MM.1S (cell line): ENCODE data around the gene CHTF18.
A peak's percentile ranks its signal among the peaks of the same experiment; 100 is the strongest.

Source experiments
- DNase-seq: peaks from one replicate; pipeline ENCODE4 v3.0.0-alpha.2; 2015
- H2AFZ ChIP-seq: fragments of 300-600 bp; sonication (generic); 2 replicates; pipeline ENCODE4 v1.6.0; 2016; ENCODE audit warnings: antibody characterized with exemption, low read length
- H3F3A ChIP-seq: fragments of 300-600 bp; sonication (generic); 2 replicates; pipeline ENCODE4 v1.6.1; 2016; ENCODE audit warnings: mild to moderate bottlenecking, antibody characterized with exemption, low read length, moderate library complexity, mixed read lengths; ENCODE audit not compliant: insufficient read depth
- H3K27ac ChIP-seq: fragments of 300-600 bp; sonication (generic); 2 replicates; pipeline ENCODE4 v1.5.1; 2016; ENCODE audit warnings: mild to moderate bottlenecking, low read length
- H3K27me3 ChIP-seq: fragments of 300-600 bp; sonication (generic); replicated peaks from 2 replicates; pipeline ENCODE4 v1.6.0; 2016; ENCODE audit warnings: low read length; ENCODE audit not compliant: insufficient read depth
- H3K36me3 ChIP-seq: fragments of 300-600 bp; sonication (generic); replicated peaks from 2 replicates; pipeline ENCODE4 v1.6.1; 2016; ENCODE audit warnings: mild to moderate bottlenecking, low read length, mixed read lengths; ENCODE audit not compliant: insufficient read depth
- H3K4me1 ChIP-seq: fragments of 300-600 bp; sonication (generic); 2 replicates; pipeline ENCODE4 v1.6.1; 2016; ENCODE audit warnings: low read length, mixed read lengths
- H3K4me2 ChIP-seq: fragments of 300-600 bp; sonication (generic); 2 replicates; pipeline ENCODE4 v1.6.0; 2016; ENCODE audit warnings: low read depth, low read length
- H3K4me3 ChIP-seq: fragments of 300-600 bp; sonication (generic); 2 replicates; pipeline ENCODE4 v1.5.1; 2016; ENCODE audit warnings: low read length, mixed read lengths
- H3K79me2 ChIP-seq: fragments of 300-600 bp; sonication (generic); 2 replicates; pipeline ENCODE4 v1.6.1; 2016; ENCODE audit warnings: mixed run types, low read length, mixed read lengths
- H3K9ac ChIP-seq: fragments of 300-600 bp; sonication (generic); 2 replicates; pipeline ENCODE4 v1.6.1; 2016; ENCODE audit warnings: low read length, mixed read lengths
- H3K9me2 ChIP-seq: fragments of 300-600 bp; sonication (generic); replicated peaks from 2 replicates; pipeline ENCODE4 v1.6.1; 2016; ENCODE audit warnings: mild to moderate bottlenecking, low read length, mixed read lengths; ENCODE audit not compliant: insufficient read depth
- H3K9me3 ChIP-seq: fragments of 300-600 bp; sonication (generic); replicated peaks from 2 replicates; pipeline ENCODE4 v1.6.1; 2016; ENCODE audit warnings: mild to moderate bottlenecking, low read length, mixed read lengths; ENCODE audit not compliant: insufficient read depth
- H4K20me1 ChIP-seq: fragments of 300-600 bp; sonication (generic); 2 replicates; pipeline ENCODE4 v1.6.1; 2016; ENCODE audit warnings: mild to moderate bottlenecking, low read length, moderate library complexity, mixed read lengths; ENCODE audit not compliant: insufficient read depth
- CTCF ChIP-seq: fragments of 300-600 bp; sonication (generic); IDR thresholded peaks from 2 replicates; pipeline ENCODE4 v1.5.1; 2016; ENCODE audit warnings: antibody characterized with exemption, low read length, mixed read lengths
- EZH2 ChIP-seq: fragments of 300-600 bp; sonication (generic); optimal IDR thresholded peaks from 2 replicates; pipeline ENCODE3; 2017; ENCODE audit warnings: low read depth, mild to moderate bottlenecking, antibody characterized with exemption, low read length, mixed read lengths
- EZH2phosphoT487 ChIP-seq: fragments of 300-600 bp; sonication (generic); IDR thresholded peaks from 2 replicates; pipeline ENCODE4 v1.6.1; 2018; ENCODE audit warnings: antibody characterized with exemption, low read length

The CHTF18 gene

GRCh38 chr16:825341-826061 lies 37.1 kb downstream of the CHTF18 start:
- no peak overlapping the region for H3K4me3 ChIP-seq
- H3K9me2 ChIP-seq: no peaks in the 10 kb centered on the region
- no peaks in the 10 kb centered on the region for H3K9me3 ChIP-seq
- no peaks in the 10 kb centered on the region for H3K79me2 ChIP-seq
- TF ChIP-seq EZH2phosphoT487: no peak
- no peak for TF ChIP-seq EZH2
- no peak for TF ChIP-seq CTCF
- H4K20me1 ChIP-seq: no peaks in the 10 kb centered on the region
- peaks cover 93% of the 10 kb centered on the region for H3K27me3 ChIP-seq
- no peak overlapping the region for H3K9ac ChIP-seq
- H3K27ac ChIP-seq: no peak overlapping the region
- no peaks in the 10 kb centered on the region for H3F3A ChIP-seq
- H3K4me1 ChIP-seq: no peaks in the 10 kb centered on the region
- no peak overlapping the region for H3K4me2 ChIP-seq
- no peaks in the 10 kb centered on the region for H3K36me3 ChIP-seq
- no peak for DNase-seq
- H2AFZ ChIP-seq: no peak overlapping the region

- Histone ChIP-seq H3K9me2 (no peaks in the 10 kb centered on the region), H4K20me1 (no peaks in the 10 kb centered on the region), H3F3A (no peaks in the 10 kb centered on the region), H3K4me3 (no peak overlapping the region), H3K79me2 (no peaks in the 10 kb centered on the region), H3K4me2 (no peak overlapping the region), H3K9ac (no peak overlapping the region), H3K27ac (no peak overlapping the region), H2AFZ (no peak overlapping the region), H3K9me3 (no peaks in the 10 kb centered on the region), H3K36me3 (no peaks in the 10 kb centered on the region), H3K4me1 (no peaks in the 10 kb centered on the region), H3K27me3 (peaks cover 95% of the 10 kb centered on the region)
- no peak for DNase-seq
- TF ChIP-seq EZH2 (no peak), CTCF (no peak), EZH2phosphoT487 (no peak)
Measured at GRCh38 chr16:827513-827912, 39.1 kb downstream of the CHTF18 start.

GRCh38 chr16:828891-829290 lies 40.5 kb downstream of the CHTF18 start:
- no peak overlapping the region for H3K4me3 ChIP-seq
- no peaks in the 10 kb centered on the region for H3K4me1 ChIP-seq
- TF ChIP-seq CTCF: no peak
- TF ChIP-seq EZH2: peak; percentile 58

More at GRCh38 chr16:828891-829290, 40.5 kb downstream of the CHTF18 start:
- Histone ChIP-seq H3K27ac (no peak overlapping the region), H3K79me2 (no peaks in the 10 kb centered on the region), H3K36me3 (no peaks in the 10 kb centered on the region), H3K9me2 (no peaks in the 10 kb centered on the region), H3K27me3 (peaks cover 95% of the 10 kb centered on the region), H3K9me3 (no peaks in the 10 kb centered on the region), H3K4me2 (no peak overlapping the region), H3K9ac (no peak overlapping the region), H3F3A (no peaks in the 10 kb centered on the region), H2AFZ (no peak overlapping the region), H4K20me1 (no peaks in the 10 kb centered on the region)
- DNase-seq: no peak
